GM12872 (cell line): ENCODE measurements around the gene LRMDA.

ENCODE experiments used
- TF ChIP-seq, protein P1 (sequence below): IDR thresholded peaks from 3 replicates; pipeline ENCODE4 v1.5.1; 2011; ENCODE audit warnings: low read depth, mild to moderate bottlenecking, low read length, moderate library complexity; ENCODE audit not compliant: insufficient read depth

Gene LRMDA

GRCh38 chr10:75662715-75663114, 231.3 kb downstream of the LRMDA start:
- TF ChIP-seq, protein P1, sequence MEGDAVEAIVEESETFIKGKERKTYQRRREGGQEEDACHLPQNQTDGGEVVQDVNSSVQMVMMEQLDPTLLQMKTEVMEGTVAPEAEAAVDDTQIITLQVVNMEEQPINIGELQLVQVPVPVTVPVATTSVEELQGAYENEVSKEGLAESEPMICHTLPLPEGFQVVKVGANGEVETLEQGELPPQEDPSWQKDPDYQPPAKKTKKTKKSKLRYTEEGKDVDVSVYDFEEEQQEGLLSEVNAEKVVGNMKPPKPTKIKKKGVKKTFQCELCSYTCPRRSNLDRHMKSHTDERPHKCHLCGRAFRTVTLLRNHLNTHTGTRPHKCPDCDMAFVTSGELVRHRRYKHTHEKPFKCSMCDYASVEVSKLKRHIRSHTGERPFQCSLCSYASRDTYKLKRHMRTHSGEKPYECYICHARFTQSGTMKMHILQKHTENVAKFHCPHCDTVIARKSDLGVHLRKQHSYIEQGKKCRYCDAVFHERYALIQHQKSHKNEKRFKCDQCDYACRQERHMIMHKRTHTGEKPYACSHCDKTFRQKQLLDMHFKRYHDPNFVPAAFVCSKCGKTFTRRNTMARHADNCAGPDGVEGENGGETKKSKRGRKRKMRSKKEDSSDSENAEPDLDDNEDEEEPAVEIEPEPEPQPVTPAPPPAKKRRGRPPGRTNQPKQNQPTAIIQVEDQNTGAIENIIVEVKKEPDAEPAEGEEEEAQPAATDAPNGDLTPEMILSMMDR: no peak

- TF ChIP-seq, protein P1: no peak
These were observed 232.7 kb downstream of the LRMDA start for GRCh38 chr10:75663947-75664664.

DNA sequence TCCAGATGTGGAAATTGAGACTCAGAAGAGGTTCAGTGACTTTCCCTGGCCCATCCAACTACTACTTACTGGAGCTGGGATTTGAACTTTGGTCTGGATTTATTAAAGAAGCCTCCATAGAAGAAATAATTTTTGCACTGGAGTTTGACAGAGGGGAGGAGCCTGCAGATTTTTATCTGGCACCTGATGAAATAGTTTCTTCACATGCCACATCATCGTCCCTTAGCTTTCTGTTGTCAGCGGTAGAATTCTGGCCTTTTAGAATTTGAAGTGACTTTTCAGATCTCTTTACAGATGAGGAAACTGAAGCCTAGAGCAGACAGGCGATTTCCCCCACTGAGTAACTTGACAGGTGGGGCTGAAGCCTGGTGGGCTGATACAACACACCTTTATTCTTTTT, 233.5 kb downstream of the LRMDA start:
- TF ChIP-seq, protein P1: no peak

- TF ChIP-seq, protein P1: no peak
These were observed 234.3 kb downstream of the LRMDA start for GRCh38 chr10:75665707-75666106.

GRCh38 chr10:75672111-75672671, 240.8 kb downstream of the LRMDA start:
- TF ChIP-seq, protein P1: no peak

- TF ChIP-seq, protein P1: no peak
These were observed 241.4 kb downstream of the LRMDA start for GRCh38 chr10:75672842-75673241.

DNA sequence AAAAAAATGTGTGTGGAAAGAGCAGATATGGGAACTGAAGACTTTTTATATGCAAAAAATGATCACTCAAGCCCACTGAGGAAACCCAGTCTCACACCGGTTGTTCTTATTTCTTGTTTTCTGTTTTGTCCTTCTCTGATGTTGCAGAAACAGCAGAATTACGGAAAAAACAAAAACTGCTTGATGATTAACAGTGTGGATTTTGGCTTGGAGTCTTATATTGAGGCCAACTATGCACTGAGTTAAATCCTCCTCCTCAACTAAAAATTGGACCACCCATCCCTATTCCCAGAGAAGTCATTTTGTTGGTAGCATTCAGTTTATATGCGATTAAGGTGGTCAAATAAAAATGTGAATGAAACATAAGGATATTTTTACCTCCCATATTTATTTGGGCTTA, 246.1 kb downstream of the LRMDA start:
- TF ChIP-seq, protein P1: no peak
